Panc1 (cell line): Measurements from ENCODE around the gene KAT2B. TPM values are rescaled to one million over a fixed set of nuclear protein-coding genes. Genes with fewer than 3 reads are reported as not detected.

Experiments used
- ATAC-seq: fragments of 200-7000 bp; cut with Tn5 transposase; 2 replicates; pipeline ENCODE4 v1.9.1; 2020; ENCODE audit warnings: mild to moderate bottlenecking, moderate library complexity
- BruUV-seq: library from RNA; stranded (reverse); fragments of 400-500 nt; replicated peaks from 2 replicates; lab custom pipeline; 2021; lab: Mats Ljungman, UMichigan
- CTCF ChIA-PET: fragments of 300-600 bp; sonication (Branson Sonifier 250); formaldehyde crosslinking; loops from one replicate; lab custom pipeline; 2022; ENCODE audit warnings: antibody characterized with exemption; lab: Charles Lee
- POLR2A ChIA-PET: fragments of 300-600 bp; sonication (Branson Sonifier 250); formaldehyde crosslinking; loops from one replicate; lab custom pipeline; 2022; ENCODE audit warnings: antibody characterized with exemption; lab: Charles Lee
- DNase-seq: peaks from one replicate; pipeline ENCODE4 v3.0.0-alpha.2; 2010; ENCODE audit warnings: low read depth, low spot score
- H3K27ac ChIP-seq: 2 replicates; pipeline ENCODE4 v1.5.1; 2011; ENCODE audit warnings: mild to moderate bottlenecking, low read length, inconsistent platforms
- H3K27me3 ChIP-seq: fragments of 200-500 bp; sonication (Bioruptor generic); 2 replicates; pipeline ENCODE4 v1.6.0; 2014; ENCODE audit warnings: low read length, inconsistent platforms; ENCODE audit not compliant: control insufficient read depth, insufficient read depth
- H3K36me3 ChIP-seq: fragments of 200-500 bp; sonication (Bioruptor generic); 2 replicates; pipeline ENCODE4 v1.5.1; 2014; ENCODE audit warnings: inconsistent platforms, mild to moderate bottlenecking, low read length, moderate library complexity; ENCODE audit not compliant: control insufficient read depth, insufficient read depth
- H3K4me1 ChIP-seq: 2 replicates; pipeline ENCODE4 v1.5.1; 2011; ENCODE audit warnings: inconsistent platforms, mild to moderate bottlenecking, low read length, moderate library complexity; ENCODE audit not compliant: control insufficient read depth, insufficient read depth
- H3K4me3 ChIP-seq, 2 experiments: 2 replicates each; pipeline ENCODE4 v1.5.1; 2011 to 2012; ENCODE audit warnings: low read depth in 2 of 2, low read length in 2 of 2, mild to moderate bottlenecking in 2 of 2, inconsistent platforms in 1 of 2, moderate library complexity in 1 of 2
- H3K9me3 ChIP-seq: fragments of 200-500 bp; sonication (Bioruptor generic); 2 replicates; pipeline ENCODE4 v1.5.1; 2014; ENCODE audit warnings: low read depth, mild to moderate bottlenecking, inconsistent platforms, low read length, moderate library complexity; ENCODE audit not compliant: control insufficient read depth, insufficient read depth
- POLR2AphosphoS5 ChIP-seq: IDR thresholded peaks from 2 replicates; pipeline ENCODE4 v1.6.1; 2012; ENCODE audit warnings: mild to moderate bottlenecking, low read depth, low read length, moderate library complexity
- SIN3A ChIP-seq: IDR thresholded peaks from 2 replicates; pipeline ENCODE4 v1.6.1; 2012; ENCODE audit warnings: low read depth, mild to moderate bottlenecking, low read length, moderate library complexity, borderline replicate concordance; ENCODE audit not compliant: insufficient read depth
- TCF7L2 ChIP-seq: IDR thresholded peaks from 2 replicates; pipeline ENCODE4 v1.6.1; 2011; ENCODE audit warnings: mild to moderate bottlenecking, low read depth, low read length, inconsistent platforms
- in situ Hi-C: cut with HindIII; loops from 2 replicates; pipeline ENCODE4 v1.10.0; 2016; ENCODE audit warnings: low sequenced_read_pairs, low pct_unique_long_range_greater_than_20kb
- intact Hi-C: fragments of 100-400 bp; cut with micrococcal nuclease; formaldehyde crosslinking; loops from one replicate; pipeline ENCODE4 v1.10.0; 2022; ENCODE audit not compliant: unreplicated experiment
- total RNA-seq: library from RNA; stranded (reverse); gene quantifications from one replicate; pipeline ENCODE4 v1.2.1, GENCODE V29; 2021; ENCODE audit not compliant: unreplicated experiment
- TF ChIP-seq, protein P1 (sequence below): fragments of 450-650 bp; IDR thresholded peaks from 2 replicates; pipeline ENCODE4 v1.5.1; 2017; ENCODE audit warnings: mild to moderate bottlenecking
- TF ChIP-seq, protein P2 (sequence below), 2 experiments: IDR thresholded peaks; 2 replicates each; pipeline ENCODE4 v1.6.1; 2011 to 2012; ENCODE audit warnings: low read depth in 2 of 2, control low read depth in 1 of 2, low read length in 1 of 2, mild to moderate bottlenecking in 1 of 2, moderate library complexity in 1 of 2; ENCODE audit not compliant: insufficient read depth in 1 of 2

The KAT2B gene
- total RNA-seq, 1 experiment from 2014 or later = 16.4 TPM

DNA sequence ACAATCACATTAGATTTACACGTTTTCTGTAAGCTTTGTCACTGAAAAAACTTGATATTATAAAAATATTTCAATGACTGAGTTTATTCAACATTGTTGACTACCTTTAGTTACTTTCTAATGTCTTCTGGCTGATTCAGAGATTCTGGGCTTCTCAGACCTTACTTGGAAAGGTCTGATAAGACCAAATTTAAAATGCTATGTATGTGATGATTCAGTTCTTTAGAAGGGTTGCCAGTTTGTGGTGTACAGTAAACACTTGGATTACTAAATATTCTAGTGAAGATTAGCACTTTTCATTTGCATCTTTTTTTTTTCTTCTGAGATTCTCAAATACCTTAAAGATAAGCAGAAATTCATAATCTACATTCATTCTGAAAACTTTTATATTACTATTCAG lies 96.0 kb downstream of the KAT2B start:
- POLR2A ChIA-PET = no interaction called here
- no TSS peak for BruUV-seq
- intact Hi-C loops = no loop called here
- no peaks in the 10 kb centered on the region for H3K36me3 ChIP-seq
- H3K27ac ChIP-seq = no peak overlapping the region
- in situ Hi-C loops = no loop called here
- no peak for TF ChIP-seq SIN3A
- TF ChIP-seq, protein P1, sequence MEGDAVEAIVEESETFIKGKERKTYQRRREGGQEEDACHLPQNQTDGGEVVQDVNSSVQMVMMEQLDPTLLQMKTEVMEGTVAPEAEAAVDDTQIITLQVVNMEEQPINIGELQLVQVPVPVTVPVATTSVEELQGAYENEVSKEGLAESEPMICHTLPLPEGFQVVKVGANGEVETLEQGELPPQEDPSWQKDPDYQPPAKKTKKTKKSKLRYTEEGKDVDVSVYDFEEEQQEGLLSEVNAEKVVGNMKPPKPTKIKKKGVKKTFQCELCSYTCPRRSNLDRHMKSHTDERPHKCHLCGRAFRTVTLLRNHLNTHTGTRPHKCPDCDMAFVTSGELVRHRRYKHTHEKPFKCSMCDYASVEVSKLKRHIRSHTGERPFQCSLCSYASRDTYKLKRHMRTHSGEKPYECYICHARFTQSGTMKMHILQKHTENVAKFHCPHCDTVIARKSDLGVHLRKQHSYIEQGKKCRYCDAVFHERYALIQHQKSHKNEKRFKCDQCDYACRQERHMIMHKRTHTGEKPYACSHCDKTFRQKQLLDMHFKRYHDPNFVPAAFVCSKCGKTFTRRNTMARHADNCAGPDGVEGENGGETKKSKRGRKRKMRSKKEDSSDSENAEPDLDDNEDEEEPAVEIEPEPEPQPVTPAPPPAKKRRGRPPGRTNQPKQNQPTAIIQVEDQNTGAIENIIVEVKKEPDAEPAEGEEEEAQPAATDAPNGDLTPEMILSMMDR = no peak
- TF ChIP-seq POLR2AphosphoS5 = no peak
- TF ChIP-seq, protein P2, sequence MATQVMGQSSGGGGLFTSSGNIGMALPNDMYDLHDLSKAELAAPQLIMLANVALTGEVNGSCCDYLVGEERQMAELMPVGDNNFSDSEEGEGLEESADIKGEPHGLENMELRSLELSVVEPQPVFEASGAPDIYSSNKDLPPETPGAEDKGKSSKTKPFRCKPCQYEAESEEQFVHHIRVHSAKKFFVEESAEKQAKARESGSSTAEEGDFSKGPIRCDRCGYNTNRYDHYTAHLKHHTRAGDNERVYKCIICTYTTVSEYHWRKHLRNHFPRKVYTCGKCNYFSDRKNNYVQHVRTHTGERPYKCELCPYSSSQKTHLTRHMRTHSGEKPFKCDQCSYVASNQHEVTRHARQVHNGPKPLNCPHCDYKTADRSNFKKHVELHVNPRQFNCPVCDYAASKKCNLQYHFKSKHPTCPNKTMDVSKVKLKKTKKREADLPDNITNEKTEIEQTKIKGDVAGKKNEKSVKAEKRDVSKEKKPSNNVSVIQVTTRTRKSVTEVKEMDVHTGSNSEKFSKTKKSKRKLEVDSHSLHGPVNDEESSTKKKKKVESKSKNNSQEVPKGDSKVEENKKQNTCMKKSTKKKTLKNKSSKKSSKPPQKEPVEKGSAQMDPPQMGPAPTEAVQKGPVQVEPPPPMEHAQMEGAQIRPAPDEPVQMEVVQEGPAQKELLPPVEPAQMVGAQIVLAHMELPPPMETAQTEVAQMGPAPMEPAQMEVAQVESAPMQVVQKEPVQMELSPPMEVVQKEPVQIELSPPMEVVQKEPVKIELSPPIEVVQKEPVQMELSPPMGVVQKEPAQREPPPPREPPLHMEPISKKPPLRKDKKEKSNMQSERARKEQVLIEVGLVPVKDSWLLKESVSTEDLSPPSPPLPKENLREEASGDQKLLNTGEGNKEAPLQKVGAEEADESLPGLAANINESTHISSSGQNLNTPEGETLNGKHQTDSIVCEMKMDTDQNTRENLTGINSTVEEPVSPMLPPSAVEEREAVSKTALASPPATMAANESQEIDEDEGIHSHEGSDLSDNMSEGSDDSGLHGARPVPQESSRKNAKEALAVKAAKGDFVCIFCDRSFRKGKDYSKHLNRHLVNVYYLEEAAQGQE (IDR thresholded peaks at IDR 0.05; ENCODE audit: insufficient read depth in 1 of 2, low read depth in 2 of 2, low read length in 1 of 2) = no peak
- TF ChIP-seq TCF7L2 = no peak
- ATAC-seq = no peak
- CTCF ChIA-PET = no interaction called here
- no peaks in the 10 kb centered on the region for H3K9me3 ChIP-seq
- H3K27me3 ChIP-seq = no peaks in the 10 kb centered on the region
- no peaks in the 10 kb centered on the region for H3K4me1 ChIP-seq
- DNase-seq = no peak
- no peak overlapping the region for H3K4me3 ChIP-seq

DNA sequence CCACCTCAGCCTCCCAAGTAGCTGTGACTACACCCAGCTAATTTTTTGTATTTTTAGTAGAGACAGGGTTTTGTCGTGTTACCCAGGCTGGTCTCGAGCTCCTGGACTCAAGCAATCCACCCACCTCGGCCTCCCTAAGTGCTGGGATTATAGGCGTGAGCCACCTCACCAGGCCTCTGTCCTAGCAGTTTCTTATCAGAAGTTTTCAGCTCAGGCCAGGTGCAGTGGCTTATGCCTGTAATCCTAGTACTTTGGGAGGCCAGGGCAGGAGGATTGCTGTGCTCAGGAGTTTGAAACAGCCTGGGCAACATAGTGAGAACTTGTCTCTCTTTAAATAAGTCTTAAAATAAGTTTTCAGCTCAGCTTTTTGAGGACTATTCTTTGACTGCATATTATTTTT lies 97.4 kb downstream of the KAT2B start:
- in situ Hi-C loops (no loop called here), intact Hi-C loops (no loop called here)
- Histone ChIP-seq H3K27ac (no peak overlapping the region), H3K36me3 (no peaks in the 10 kb centered on the region), H3K9me3 (no peaks in the 10 kb centered on the region), H3K4me1 (no peaks in the 10 kb centered on the region), H3K27me3 (no peaks in the 10 kb centered on the region), H3K4me3 (no peak overlapping the region)
- no TSS peak for BruUV-seq
- ChIA-PET CTCF (no interaction called here), POLR2A (interaction anchor here (0.6 kb wide), 1 partner anchor 84 kb away, joined by 4 read pairs; no protein-coding TSS in a partner anchor)
- ATAC-seq = no peak
- TF ChIP-seq, protein P2 (IDR thresholded peaks at IDR 0.05; ENCODE audit: insufficient read depth in 1 of 2, low read depth in 2 of 2, low read length in 1 of 2) = no peak
- TF ChIP-seq POLR2AphosphoS5 = no peak
- no peak for TF ChIP-seq TCF7L2
- TF ChIP-seq, protein P1 = no peak
- TF ChIP-seq SIN3A = no peak
- DNase-seq = no peak
